ENCODE results near the gene ALDH1A2.
A peak's percentile ranks its signal among the peaks of the same experiment; 100 is the strongest.

ALDH1A2 gene

GRCh38 chr15:57994221-57995049 lies 71.1 kb downstream of the ALDH1A2 start:
- DNase-seq, result peak; percentile 4

- DNase-seq, result no peak
These were observed 71.9 kb downstream of the ALDH1A2 start for GRCh38 chr15:57993409-57994145.

- no peak for DNase-seq
These were observed 72.7 kb downstream of the ALDH1A2 start for GRCh38 chr15:57992761-57993355.

- DNase-seq, result no peak
These were observed 92.0 kb downstream of the ALDH1A2 start for GRCh38 chr15:57973534-57973933.

- DNase-seq, result peak; percentile 64
These were observed 92.6 kb downstream of the ALDH1A2 start for GRCh38 chr15:57972864-57973263.

GRCh38 chr15:57969996-57970395 lies 95.5 kb downstream of the ALDH1A2 start:
- no peak for DNase-seq

GRCh38 chr15:57969355-57969754 lies 96.2 kb downstream of the ALDH1A2 start:
- DNase-seq, result peak; percentile 1

GRCh38 chr15:57962887-57963286 lies 102.6 kb downstream of the ALDH1A2 start:
- no peak for DNase-seq

GRCh38 chr15:57961919-57962318 lies 103.6 kb downstream of the ALDH1A2 start:
- DNase-seq, result no peak

GRCh38 chr15:57957113-57957512 lies 108.4 kb downstream of the ALDH1A2 start:
- no peak for DNase-seq

GRCh38 chr15:57953874-57954273 lies 111.6 kb downstream of the ALDH1A2 start:
- no peak for DNase-seq

- no peak for DNase-seq
These were observed 114.1 kb downstream of the ALDH1A2 start for GRCh38 chr15:57951328-57951932.

- no peak for DNase-seq
These were observed 115.0 kb downstream of the ALDH1A2 start for GRCh38 chr15:57950381-57950946.

GRCh38 chr15:57949374-57949943 lies 116.1 kb downstream of the ALDH1A2 start:
- DNase-seq, result no peak

- no peak for DNase-seq
These were observed 116.9 kb downstream of the ALDH1A2 start for GRCh38 chr15:57948351-57949289.

GRCh38 chr15:57947781-57948180 lies 117.7 kb downstream of the ALDH1A2 start:
- no peak for DNase-seq

- no peak for DNase-seq
These were observed 118.2 kb downstream of the ALDH1A2 start for GRCh38 chr15:57947282-57947681.

- no peak for DNase-seq
These were observed 118.9 kb downstream of the ALDH1A2 start for GRCh38 chr15:57946491-57947048.

GRCh38 chr15:57945616-57946015 lies 119.9 kb downstream of the ALDH1A2 start:
- no peak for DNase-seq

- DNase-seq, result no peak
These were observed 121.6 kb downstream of the ALDH1A2 start for GRCh38 chr15:57943754-57944420.

GRCh38 chr15:57943171-57943570 lies 122.3 kb downstream of the ALDH1A2 start:
- no peak for DNase-seq

Data from NCI-H748 treated with DMSO at 0.1 percent for 48 hours (cell line).